ENCODE measurements around the gene CREM.

Gene CREM

DNA sequence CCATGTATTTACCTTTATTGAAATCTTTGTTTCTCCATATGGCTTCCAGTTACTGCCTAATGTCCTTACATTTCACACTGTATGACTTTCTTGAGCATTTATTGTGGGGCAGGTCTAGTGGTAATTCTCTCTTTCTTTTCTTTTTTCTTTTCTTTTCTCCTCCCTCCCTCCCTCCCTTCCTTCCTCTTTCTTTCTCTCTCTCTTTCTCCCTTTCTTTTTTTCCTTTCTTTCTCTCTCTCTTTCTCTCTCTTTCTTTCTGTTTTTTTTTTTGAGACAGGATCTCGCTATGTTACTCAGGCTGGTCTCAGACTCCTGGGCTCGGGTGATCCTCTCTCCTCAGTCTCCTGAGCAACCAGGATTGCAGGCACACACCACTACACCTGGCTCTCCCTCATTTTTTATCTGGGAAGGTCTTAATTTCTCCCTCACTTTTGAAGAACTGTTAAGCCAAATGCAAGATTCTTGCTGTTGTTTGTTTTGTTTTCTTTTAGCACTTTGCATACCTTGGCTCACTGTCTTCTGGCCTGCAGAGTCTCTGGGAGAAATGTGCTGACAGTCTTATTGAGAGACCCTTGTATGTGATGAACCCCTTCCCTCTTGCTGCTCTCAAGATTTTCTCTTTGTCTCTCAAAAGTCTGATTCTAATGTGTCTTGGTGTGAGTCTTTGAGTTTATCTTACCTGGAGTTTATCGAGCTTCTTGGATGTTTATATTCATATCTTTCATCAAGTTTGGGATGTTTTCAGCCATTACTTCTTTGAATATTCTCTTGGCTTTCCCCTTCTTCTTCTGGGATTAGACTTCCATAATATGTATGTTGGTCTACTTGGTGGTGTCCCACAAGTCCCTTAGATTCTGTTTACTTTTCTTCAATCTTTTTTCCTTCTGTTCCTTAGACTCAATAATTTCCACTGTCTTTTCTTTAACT is 130.7 kb downstream of the CREM start:
- Histone ChIP-seq H3K27me3 (ENCODE audit: low read depth, low read length) (no peaks in the 10 kb centered on the region), H3K27ac (ENCODE audit: low read length) (no peak overlapping the region), H3K9me3 (ENCODE audit: insufficient read depth, low read length) (no peaks in the 10 kb centered on the region), H3K4me3 (ENCODE audit: low read length) (no peak overlapping the region), H3K4me2 (ENCODE audit: low read length) (no peak overlapping the region), H3K36me3 (replicated peaks; ENCODE audit: low read depth, low read length) (no peaks in the 10 kb centered on the region), H4K20me1 (ENCODE audit: insufficient read depth, low read length) (no peaks in the 10 kb centered on the region), H3K4me1 (ENCODE audit: low read length) (no peaks in the 10 kb centered on the region), H3K79me2 (ENCODE audit: low read length) (no peaks in the 10 kb centered on the region), H2AFZ (ENCODE audit: low read depth, low read length) (no peak overlapping the region), H3K9ac (ENCODE audit: low read length) (no peak overlapping the region)
- TF ChIP-seq, protein P1, sequence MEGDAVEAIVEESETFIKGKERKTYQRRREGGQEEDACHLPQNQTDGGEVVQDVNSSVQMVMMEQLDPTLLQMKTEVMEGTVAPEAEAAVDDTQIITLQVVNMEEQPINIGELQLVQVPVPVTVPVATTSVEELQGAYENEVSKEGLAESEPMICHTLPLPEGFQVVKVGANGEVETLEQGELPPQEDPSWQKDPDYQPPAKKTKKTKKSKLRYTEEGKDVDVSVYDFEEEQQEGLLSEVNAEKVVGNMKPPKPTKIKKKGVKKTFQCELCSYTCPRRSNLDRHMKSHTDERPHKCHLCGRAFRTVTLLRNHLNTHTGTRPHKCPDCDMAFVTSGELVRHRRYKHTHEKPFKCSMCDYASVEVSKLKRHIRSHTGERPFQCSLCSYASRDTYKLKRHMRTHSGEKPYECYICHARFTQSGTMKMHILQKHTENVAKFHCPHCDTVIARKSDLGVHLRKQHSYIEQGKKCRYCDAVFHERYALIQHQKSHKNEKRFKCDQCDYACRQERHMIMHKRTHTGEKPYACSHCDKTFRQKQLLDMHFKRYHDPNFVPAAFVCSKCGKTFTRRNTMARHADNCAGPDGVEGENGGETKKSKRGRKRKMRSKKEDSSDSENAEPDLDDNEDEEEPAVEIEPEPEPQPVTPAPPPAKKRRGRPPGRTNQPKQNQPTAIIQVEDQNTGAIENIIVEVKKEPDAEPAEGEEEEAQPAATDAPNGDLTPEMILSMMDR (IDR thresholded peaks at IDR 0.05; ENCODE audit: low read depth, low read length), result no peak
- TF ChIP-seq EZH2phosphoT487 (IDR thresholded peaks at IDR 0.05; ENCODE audit: low read depth), result no peak

DNA sequence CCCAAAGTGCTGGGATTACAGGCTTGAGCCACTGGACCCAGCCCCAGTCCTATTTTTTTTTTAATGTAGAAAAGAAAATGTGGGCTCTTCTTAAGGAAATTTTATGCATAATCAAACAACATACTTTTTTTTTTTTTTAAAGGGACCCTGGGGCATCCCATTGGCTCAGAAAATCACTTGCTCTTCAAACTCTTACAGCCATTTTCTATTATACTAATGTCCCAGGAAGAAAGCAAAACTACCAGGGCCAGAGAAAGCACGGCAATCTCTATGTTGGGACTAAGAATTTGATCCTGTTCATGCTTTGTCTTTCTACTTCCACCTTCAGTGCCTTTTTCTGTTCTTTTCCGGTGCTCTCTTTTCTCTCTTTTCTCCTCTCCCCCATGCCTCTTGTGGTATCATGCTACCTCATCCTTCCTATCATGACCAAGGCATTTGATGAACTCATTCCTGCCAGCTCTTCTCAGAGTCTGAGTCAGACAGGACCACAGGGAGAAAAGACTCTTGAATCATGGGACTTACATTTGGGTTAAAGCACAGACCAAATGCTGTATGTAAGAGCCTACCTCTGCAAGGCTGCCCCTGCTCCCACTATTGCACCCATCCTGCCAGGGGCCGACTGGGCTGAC is 133.2 kb downstream of the CREM start:
- Histone ChIP-seq H3K4me2 (ENCODE audit: low read length) (no peak overlapping the region), H3K27me3 (ENCODE audit: low read depth, low read length) (no peaks in the 10 kb centered on the region), H2AFZ (ENCODE audit: low read depth, low read length) (no peak overlapping the region), H3K9ac (ENCODE audit: low read length) (no peak overlapping the region), H4K20me1 (ENCODE audit: insufficient read depth, low read length) (no peaks in the 10 kb centered on the region), H3K9me3 (ENCODE audit: insufficient read depth, low read length) (no peaks in the 10 kb centered on the region), H3K27ac (ENCODE audit: low read length) (no peak overlapping the region), H3K4me1 (ENCODE audit: low read length) (no peaks in the 10 kb centered on the region), H3K4me3 (ENCODE audit: low read length) (no peak overlapping the region), H3K79me2 (ENCODE audit: low read length) (no peaks in the 10 kb centered on the region), H3K36me3 (replicated peaks; ENCODE audit: low read depth, low read length) (no peaks in the 10 kb centered on the region)
- TF ChIP-seq EZH2phosphoT487 (IDR thresholded peaks at IDR 0.05; ENCODE audit: low read depth), result no peak
- TF ChIP-seq, protein P1 (IDR thresholded peaks at IDR 0.05; ENCODE audit: low read depth, low read length), result no peak

DNA sequence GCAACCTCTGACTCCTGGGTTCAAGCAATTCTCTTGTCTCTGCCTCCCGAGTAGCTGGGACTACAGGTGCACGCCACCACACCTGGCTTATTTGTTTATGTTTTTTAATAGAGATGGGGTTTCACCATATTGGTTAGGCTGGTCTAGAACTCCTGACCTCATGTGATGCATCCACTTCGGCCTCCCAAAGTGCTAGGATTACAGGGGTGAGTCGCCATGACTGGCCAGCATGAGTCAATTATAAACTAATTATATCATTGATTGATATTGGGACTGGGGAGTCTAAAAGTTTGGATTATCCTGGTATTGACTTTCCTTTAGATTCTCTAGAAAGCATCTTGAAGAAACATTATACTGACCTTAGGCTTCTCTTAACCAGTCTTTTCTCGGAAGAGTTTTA is 135.8 kb downstream of the CREM start:
- Histone ChIP-seq H3K4me1 (ENCODE audit: low read length) (no peaks in the 10 kb centered on the region), H3K4me2 (ENCODE audit: low read length) (no peak overlapping the region), H3K79me2 (ENCODE audit: low read length) (no peaks in the 10 kb centered on the region), H3K36me3 (replicated peaks; ENCODE audit: low read depth, low read length) (no peaks in the 10 kb centered on the region), H3K27ac (ENCODE audit: low read length) (no peak overlapping the region), H3K4me3 (ENCODE audit: low read length) (no peak overlapping the region), H3K9me3 (ENCODE audit: insufficient read depth, low read length) (no peaks in the 10 kb centered on the region), H2AFZ (ENCODE audit: low read depth, low read length) (no peak overlapping the region), H3K9ac (ENCODE audit: low read length) (no peak overlapping the region), H3K27me3 (ENCODE audit: low read depth, low read length) (no peaks in the 10 kb centered on the region), H4K20me1 (ENCODE audit: insufficient read depth, low read length) (no peaks in the 10 kb centered on the region)
- TF ChIP-seq, protein P1 (IDR thresholded peaks at IDR 0.05; ENCODE audit: low read depth, low read length), result no peak
- no peak for TF ChIP-seq EZH2phosphoT487 (IDR thresholded peaks at IDR 0.05; ENCODE audit: low read depth)

All from OCI-LY3 (cell line).